Neural cell (in vitro differentiated cells): ENCODE measurements around the gene LRRC49. TPM values are rescaled to one million over a fixed set of nuclear protein-coding genes. Genes with fewer than 3 reads are reported as not detected.

Experiments used
- H2AFZ ChIP-seq: fragments of 200-600, 300-800 bp; sonication (generic), shearing (Covaris generic); 2 replicates; pipeline ENCODE4 v1.6.0; 2014; ENCODE audit warnings: low read depth, mild to moderate bottlenecking, antibody characterized with exemption, low read length, moderate library complexity
- H3F3A ChIP-seq: fragments of 200-600 bp; shearing (Covaris generic); 2 replicates; pipeline ENCODE4 v1.6.1; 2016; ENCODE audit warnings: mild to moderate bottlenecking, moderate library complexity, mixed read lengths, antibody characterized with exemption, low read length; ENCODE audit not compliant: insufficient read depth, poor library complexity, severe bottlenecking
- H3K27ac ChIP-seq: fragments of 200-600, 300-800 bp; sonication (generic), shearing (Covaris generic); 2 replicates; pipeline ENCODE4 v1.5.1; 2014; ENCODE audit warnings: mild to moderate bottlenecking, low read length, moderate library complexity
- H3K27me3 ChIP-seq: fragments of 300-800, 200-600 bp; sonication (generic), shearing (Covaris generic); 2 replicates; pipeline ENCODE4 v1.6.0; 2014; ENCODE audit warnings: mild to moderate bottlenecking, low read depth, low read length, moderate library complexity; ENCODE audit not compliant: insufficient read depth
- H3K36me3 ChIP-seq: fragments of 300-800, 200-600 bp; sonication (generic), shearing (Covaris generic); 2 replicates; pipeline ENCODE4 v1.5.1; 2014; ENCODE audit warnings: mild to moderate bottlenecking, antibody characterized with exemption, low read length, moderate library complexity; ENCODE audit not compliant: insufficient read depth
- H3K4me2 ChIP-seq: fragments of 300-800, 200-600 bp; sonication (generic), shearing (Covaris generic); 2 replicates; pipeline ENCODE4 v1.6.0; 2014; ENCODE audit warnings: mild to moderate bottlenecking, low read length
- H3K4me3 ChIP-seq: fragments of 300-800, 200-600 bp; sonication (generic), shearing (Covaris generic); 2 replicates; pipeline ENCODE4 v1.5.1; 2014; ENCODE audit warnings: mild to moderate bottlenecking, low read length, moderate library complexity
- H3K79me2 ChIP-seq: fragments of 200-600 bp; shearing (Covaris generic); replicated peaks from 2 replicates; pipeline ENCODE4 v1.6.0; 2014; ENCODE audit warnings: mild to moderate bottlenecking, low read length, moderate library complexity; ENCODE audit not compliant: insufficient read depth
- H3K9ac ChIP-seq: fragments of 300-800, 200-600 bp; sonication (generic), shearing (Covaris generic); 2 replicates; pipeline ENCODE4 v1.6.1; 2016; ENCODE audit warnings: mild to moderate bottlenecking, low read length, mixed read lengths
- H3K9me2 ChIP-seq: fragments of 200-600 bp; shearing (Covaris generic); 2 replicates; pipeline ENCODE4 v1.6.1; 2016; ENCODE audit warnings: mild to moderate bottlenecking, low read length, mixed read lengths; ENCODE audit not compliant: insufficient read depth
- H3K9me3 ChIP-seq: fragments of 200-600, 300-800 bp; sonication (generic), shearing (Covaris generic); 2 replicates; pipeline ENCODE4 v1.6.1; 2016; ENCODE audit warnings: mild to moderate bottlenecking, mixed run types, low read length, moderate library complexity, mixed read lengths
- H4K20me1 ChIP-seq: fragments of 200-600 bp; shearing (Covaris generic); 2 replicates; pipeline ENCODE4 v1.6.1; 2016; ENCODE audit warnings: mild to moderate bottlenecking, mixed run types; ENCODE audit not compliant: insufficient read depth
- CTCF ChIP-seq: fragments of 450-650 bp; IDR thresholded peaks from 2 replicates; pipeline ENCODE4 v1.5.1; 2014; ENCODE audit warnings: antibody characterized with exemption, mild to moderate bottlenecking, moderate library complexity; ENCODE audit not compliant: poor library complexity, severe bottlenecking
- EP300 ChIP-seq: fragments of 450-650 bp; conservative IDR thresholded peaks from 2 replicates; pipeline ENCODE4 v1.6.1; 2014; ENCODE audit warnings: antibody characterized with exemption, mild to moderate bottlenecking, moderate library complexity; ENCODE audit not compliant: poor library complexity, severe bottlenecking
- EZH2 ChIP-seq: fragments of 200-600, 300-800 bp; shearing (Covaris generic), sonication (generic); IDR thresholded peaks from 2 replicates; pipeline ENCODE4 v1.6.1; 2014; ENCODE audit warnings: antibody characterized with exemption, low read length, borderline replicate concordance, mild to moderate bottlenecking; ENCODE audit not compliant: insufficient read depth, poor library complexity, severe bottlenecking
- MXI1 ChIP-seq: fragments of 450-650 bp; conservative IDR thresholded peaks from 2 replicates; pipeline ENCODE4 v1.6.1; 2014; ENCODE audit warnings: antibody characterized with exemption, mild to moderate bottlenecking; ENCODE audit not compliant: poor library complexity, severe bottlenecking
- POLR2AphosphoS5 ChIP-seq: IDR thresholded peaks from 2 replicates; pipeline ENCODE4 v1.6.1; 2012
- RAD21 ChIP-seq: fragments of 450-650 bp; conservative IDR thresholded peaks from 2 replicates; pipeline ENCODE4 v1.6.1; 2014; ENCODE audit warnings: antibody characterized with exemption, mild to moderate bottlenecking, moderate library complexity
- REST ChIP-seq: IDR thresholded peaks from 2 replicates; pipeline ENCODE4 v1.6.1; 2012; ENCODE audit warnings: borderline replicate concordance
- SMC3 ChIP-seq: fragments of 450-650 bp; conservative IDR thresholded peaks from 2 replicates; pipeline ENCODE4 v1.6.1; 2014; ENCODE audit warnings: antibody characterized with exemption, mild to moderate bottlenecking, moderate library complexity; ENCODE audit not compliant: poor library complexity
- TAF1 ChIP-seq: IDR thresholded peaks from 2 replicates; pipeline ENCODE4 v1.6.1; 2012; ENCODE audit warnings: low read depth
- polyA plus RNA-seq: library from polyadenylated mRNA; depleted of rRNA; stranded (reverse); fragments of >200 nt; gene quantifications from 2 replicates; pipeline ENCODE4 v1.2.3, GENCODE V29; 2014

Gene LRRC49
- polyA plus RNA-seq, 1 donor from 2014 or later = 141 TPM

GRCh38 chr15:70931821-70932220 lies 39.2 kb downstream of the LRRC49 start:
- Histone ChIP-seq H4K20me1 (no peaks in the 10 kb centered on the region), H3K4me3 (no peak overlapping the region)

GRCh38 chr15:70932397-70932796 lies 39.8 kb downstream of the LRRC49 start:
- H3K9me3 ChIP-seq = no peaks in the 10 kb centered on the region
- no peaks in the 10 kb centered on the region for H3K9me2 ChIP-seq
- no peaks in the 10 kb centered on the region for H3K27me3 ChIP-seq
- H3F3A ChIP-seq = no peaks in the 10 kb centered on the region
- H3K4me3 ChIP-seq = no peak overlapping the region
- no peak overlapping the region for H3K9ac ChIP-seq
- H2AFZ ChIP-seq = no peak overlapping the region
- no peak overlapping the region for H3K27ac ChIP-seq
- H4K20me1 ChIP-seq = no peaks in the 10 kb centered on the region
- H3K4me2 ChIP-seq = no peak overlapping the region
- H3K79me2 ChIP-seq = no peaks in the 10 kb centered on the region
- H3K36me3 ChIP-seq = peaks cover 4% of the 10 kb centered on the region
- TF ChIP-seq POLR2AphosphoS5 (no peak), REST (no peak), TAF1 (no peak), CTCF (no peak), EZH2 (no peak), EP300 (no peak), SMC3 (no peak)

More at GRCh38 chr15:70931821-70932220, 39.2 kb downstream of the LRRC49 start:
- H3K9ac ChIP-seq = no peak overlapping the region
- H3K36me3 ChIP-seq = peaks cover 4% of the 10 kb centered on the region
- TF ChIP-seq REST = no peak
- TF ChIP-seq EP300 = no peak
- no peak for TF ChIP-seq TAF1
- no peak for TF ChIP-seq SMC3
- TF ChIP-seq POLR2AphosphoS5 = no peak
- TF ChIP-seq RAD21 = no peak
- no peak for TF ChIP-seq MXI1
- no peak for TF ChIP-seq CTCF
- no peak for TF ChIP-seq EZH2
- H3K4me2 ChIP-seq = no peak overlapping the region
- H3K79me2 ChIP-seq = no peaks in the 10 kb centered on the region
- no peak overlapping the region for H2AFZ ChIP-seq
- H3K9me3 ChIP-seq = no peaks in the 10 kb centered on the region
- H3K27ac ChIP-seq = no peak overlapping the region
- H3F3A ChIP-seq = no peaks in the 10 kb centered on the region
- no peaks in the 10 kb centered on the region for H3K27me3 ChIP-seq
- H3K9me2 ChIP-seq = no peaks in the 10 kb centered on the region
